ENCODE results near the gene SPDYE3.
A peak's percentile ranks its signal among the peaks of the same experiment; 100 is the strongest.
"Not testable (repeated sequence)": the region's sequence is repeated elsewhere in the genome, so short reads cannot be mapped to it uniquely, and the experiment has no call there.

SPDYE3 gene

DNA sequence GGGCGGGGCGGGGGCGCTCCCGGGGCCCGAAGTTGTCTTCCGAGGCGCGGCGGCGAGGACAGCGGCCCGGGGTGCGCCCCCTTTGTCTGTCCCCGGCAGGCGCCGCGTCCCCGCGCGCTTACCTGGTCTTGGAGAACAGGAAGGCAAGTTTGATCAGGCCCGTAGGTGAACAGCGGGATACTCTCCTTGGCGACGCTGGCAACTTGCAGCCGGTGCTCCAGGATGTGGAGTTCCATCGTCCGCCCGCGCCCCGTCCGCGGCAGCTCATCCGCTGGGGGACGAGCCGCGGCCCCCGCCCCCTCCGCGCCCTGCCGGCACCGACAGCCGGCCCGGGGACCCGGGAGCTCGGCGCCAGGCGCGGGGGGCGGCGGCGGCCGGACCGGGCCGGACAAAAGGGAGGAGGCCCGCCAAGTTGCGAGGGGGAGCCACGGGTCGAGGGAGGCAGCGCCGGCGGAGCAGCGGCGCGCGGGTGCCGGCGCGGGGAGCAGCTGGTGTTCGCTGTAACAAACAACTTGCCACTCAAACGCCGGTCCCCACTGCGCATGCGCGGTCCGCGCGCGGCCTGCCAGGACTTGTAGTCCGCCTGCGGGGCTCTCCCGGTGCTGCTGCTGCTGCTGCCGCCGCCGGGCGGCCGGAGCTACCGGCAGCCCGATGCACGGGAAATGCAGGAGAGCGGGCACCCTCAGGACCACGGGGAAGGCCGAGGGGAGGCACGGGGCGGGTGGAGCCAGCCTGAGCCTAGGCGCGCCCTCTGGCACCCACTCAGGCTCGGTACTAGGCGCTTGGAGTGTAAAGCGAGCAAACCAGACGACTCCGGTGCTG, 35.6 kb upstream of the SPDYE3 start:
- TF ChIP-seq, protein P1, sequence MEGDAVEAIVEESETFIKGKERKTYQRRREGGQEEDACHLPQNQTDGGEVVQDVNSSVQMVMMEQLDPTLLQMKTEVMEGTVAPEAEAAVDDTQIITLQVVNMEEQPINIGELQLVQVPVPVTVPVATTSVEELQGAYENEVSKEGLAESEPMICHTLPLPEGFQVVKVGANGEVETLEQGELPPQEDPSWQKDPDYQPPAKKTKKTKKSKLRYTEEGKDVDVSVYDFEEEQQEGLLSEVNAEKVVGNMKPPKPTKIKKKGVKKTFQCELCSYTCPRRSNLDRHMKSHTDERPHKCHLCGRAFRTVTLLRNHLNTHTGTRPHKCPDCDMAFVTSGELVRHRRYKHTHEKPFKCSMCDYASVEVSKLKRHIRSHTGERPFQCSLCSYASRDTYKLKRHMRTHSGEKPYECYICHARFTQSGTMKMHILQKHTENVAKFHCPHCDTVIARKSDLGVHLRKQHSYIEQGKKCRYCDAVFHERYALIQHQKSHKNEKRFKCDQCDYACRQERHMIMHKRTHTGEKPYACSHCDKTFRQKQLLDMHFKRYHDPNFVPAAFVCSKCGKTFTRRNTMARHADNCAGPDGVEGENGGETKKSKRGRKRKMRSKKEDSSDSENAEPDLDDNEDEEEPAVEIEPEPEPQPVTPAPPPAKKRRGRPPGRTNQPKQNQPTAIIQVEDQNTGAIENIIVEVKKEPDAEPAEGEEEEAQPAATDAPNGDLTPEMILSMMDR (IDR thresholded peaks at IDR 0.05; ENCODE audit: control insufficient read depth, extremely low read depth, insufficient read depth): peak; percentile 35; the same call in 1 of the 2 replicates
- H3K4me3 ChIP-seq (ENCODE audit: low read depth, low read length): peak overlapping the region; percentile 55

DNA sequence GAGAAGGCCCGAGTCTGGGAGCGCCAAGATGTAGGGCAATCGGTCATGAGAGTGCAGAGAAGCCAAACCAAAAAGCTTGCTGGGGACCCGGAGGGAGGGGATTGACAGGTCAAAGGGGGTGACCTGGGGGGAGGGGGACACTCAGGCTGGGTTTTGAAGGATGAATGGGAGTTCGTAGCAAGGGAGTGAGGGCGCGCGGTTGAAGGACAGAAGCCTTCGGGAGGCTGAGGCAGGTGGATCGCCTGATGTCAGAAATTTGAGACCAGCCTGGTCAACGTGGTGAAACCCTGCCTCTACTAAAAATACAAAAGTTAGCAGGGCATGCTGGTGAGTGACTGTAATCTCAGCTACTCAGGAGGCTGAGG, 35.0 kb upstream of the SPDYE3 start:
- H3K4me3 ChIP-seq (ENCODE audit: low read depth, low read length): peak overlapping the region; percentile 55
- DNase-seq (ENCODE audit: low read depth): not testable (repeated sequence)

More for the DNA sequence above, 35.6 kb upstream of the SPDYE3 start:
- DNase-seq (ENCODE audit: low read depth): peak; percentile 83

DNA sequence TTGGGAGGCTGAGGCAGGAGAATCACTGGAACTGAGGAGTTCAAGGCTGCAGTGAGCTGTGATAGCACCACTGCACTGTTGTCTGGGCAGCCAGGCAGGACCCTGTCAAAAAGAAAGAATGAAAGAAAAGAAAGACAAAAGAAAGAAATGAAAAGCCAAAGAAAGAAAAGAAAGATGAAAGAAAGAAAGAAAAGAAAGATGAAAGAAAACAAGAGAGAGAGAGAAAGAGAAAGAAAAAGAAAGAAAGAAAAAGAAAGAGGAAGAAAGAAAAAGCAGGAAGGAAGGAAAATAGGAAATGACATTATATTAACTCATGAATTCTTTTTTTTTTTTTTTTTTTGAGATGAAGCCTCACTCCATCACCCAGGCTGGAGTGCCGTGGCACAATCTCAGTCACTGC, 32.4 kb upstream of the SPDYE3 start:
- H3K4me3 ChIP-seq (ENCODE audit: low read depth, low read length): no peak overlapping the region
- DNase-seq (ENCODE audit: low read depth): no peak
- TF ChIP-seq, protein P1 (IDR thresholded peaks at IDR 0.05; ENCODE audit: control insufficient read depth, extremely low read depth, insufficient read depth): no peak

DNA sequence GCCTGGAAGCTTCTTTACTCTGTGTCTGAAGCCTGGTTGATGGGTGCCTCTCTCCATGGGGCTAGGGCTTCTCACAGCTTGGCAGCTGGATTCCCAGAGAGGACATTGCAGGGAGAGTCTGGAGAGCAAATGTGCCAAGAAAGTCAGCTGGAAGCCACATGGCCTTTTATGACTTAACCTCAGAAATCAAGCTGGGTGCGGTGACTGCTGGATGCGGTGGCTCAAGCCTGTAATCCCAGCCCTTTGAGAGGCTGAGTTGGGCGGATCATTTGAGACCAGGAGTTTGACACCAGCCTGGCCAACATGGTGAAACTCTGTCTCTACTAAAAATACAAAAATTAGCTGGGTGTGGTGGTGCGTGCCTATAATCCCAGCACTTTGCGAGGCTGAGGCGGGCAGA, 31.4 kb upstream of the SPDYE3 start:
- DNase-seq (ENCODE audit: low read depth); H3K4me3 ChIP-seq (ENCODE audit: low read depth, low read length): not testable (repeated sequence)

DNA sequence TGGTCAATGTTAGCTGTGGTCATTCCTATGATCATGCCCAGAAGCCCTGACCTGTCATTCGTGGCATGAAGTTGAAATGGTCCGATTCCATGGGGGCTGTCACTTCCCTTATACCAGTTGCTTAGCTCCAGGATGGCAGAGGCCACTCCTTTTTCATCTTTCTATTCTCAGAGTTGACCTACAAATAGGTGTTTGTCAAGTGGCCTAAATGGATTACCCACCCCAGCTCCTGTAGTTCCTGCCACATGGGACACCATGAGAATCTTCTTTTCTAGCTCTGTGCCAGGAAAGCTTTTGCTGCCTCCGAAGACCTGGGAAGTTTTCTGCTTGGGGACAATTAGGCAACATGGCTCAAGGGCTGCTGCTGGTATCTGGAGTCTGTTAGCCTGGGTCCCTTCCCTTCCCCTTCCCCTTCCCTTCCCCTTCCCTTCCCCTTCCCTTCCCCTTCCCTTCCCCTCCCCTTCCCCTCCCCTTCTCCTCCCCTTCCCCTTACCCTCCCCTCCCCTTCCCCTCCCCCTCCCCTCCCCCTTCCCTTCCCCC, 25.4 kb upstream of the SPDYE3 start:
- not testable (repeated sequence) for DNase-seq (ENCODE audit: low read depth); H3K4me3 ChIP-seq (ENCODE audit: low read depth, low read length)

DNA sequence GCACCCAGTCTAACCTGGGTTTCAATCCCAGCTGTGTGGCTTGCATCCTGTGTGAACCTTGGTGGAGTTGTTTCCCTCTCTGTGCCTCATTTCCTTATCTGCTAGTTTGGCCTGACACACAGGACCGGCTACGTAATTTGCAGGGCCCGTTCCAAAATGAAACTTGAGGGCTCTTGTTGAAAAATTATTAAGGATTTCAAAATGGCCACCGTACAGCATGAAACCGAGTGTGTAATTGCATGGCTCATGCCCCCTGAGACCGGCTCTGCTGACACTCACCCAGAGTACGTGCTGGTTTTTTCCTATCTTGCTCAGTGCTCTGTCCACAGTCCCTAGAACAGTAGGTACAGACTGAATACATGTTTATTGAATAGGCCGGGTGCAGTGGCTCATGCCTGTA, 24.4 kb upstream of the SPDYE3 start:
- not testable (repeated sequence) for DNase-seq (ENCODE audit: low read depth); H3K4me3 ChIP-seq (ENCODE audit: low read depth, low read length)

DNA sequence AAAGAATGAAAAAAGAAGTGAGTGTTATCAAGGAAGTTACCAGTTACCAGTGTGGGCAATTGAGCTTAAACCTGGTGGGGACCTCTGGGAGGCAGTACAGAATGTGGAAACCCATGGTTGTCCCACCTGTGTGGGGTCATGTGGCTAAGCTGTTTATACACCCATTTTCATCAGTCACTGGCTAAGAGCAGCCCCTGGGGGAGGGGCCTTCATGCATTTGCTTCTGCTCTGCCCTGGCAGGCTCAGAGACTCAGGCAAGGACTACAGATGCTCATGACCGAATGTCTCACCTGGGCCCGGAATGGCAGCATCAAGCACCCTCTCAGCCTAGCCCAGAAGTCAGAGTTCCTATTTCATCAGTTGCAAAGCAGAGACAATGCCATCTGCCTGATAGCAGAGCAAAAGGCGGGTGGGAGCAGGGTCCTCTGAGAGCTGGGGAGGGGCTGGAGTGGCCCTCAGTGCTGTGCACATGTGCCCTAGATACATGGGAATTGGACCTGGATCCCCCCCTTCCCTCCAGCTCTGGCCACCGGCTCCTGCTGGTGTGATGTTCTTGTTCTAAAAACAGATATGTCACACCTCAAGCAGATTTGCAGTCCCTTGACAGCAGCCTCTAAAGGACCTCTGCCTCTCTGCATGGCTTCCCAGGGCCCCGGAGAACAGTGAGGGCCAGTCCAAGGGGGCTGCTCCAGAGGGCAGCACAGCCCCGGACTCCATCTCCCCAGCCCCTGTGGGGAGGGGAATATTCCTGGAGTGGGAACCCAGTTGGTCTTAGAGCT, 20.1 kb upstream of the SPDYE3 start:
- not testable (repeated sequence) for DNase-seq (ENCODE audit: low read depth); H3K4me3 ChIP-seq (ENCODE audit: low read depth, low read length)

DNA sequence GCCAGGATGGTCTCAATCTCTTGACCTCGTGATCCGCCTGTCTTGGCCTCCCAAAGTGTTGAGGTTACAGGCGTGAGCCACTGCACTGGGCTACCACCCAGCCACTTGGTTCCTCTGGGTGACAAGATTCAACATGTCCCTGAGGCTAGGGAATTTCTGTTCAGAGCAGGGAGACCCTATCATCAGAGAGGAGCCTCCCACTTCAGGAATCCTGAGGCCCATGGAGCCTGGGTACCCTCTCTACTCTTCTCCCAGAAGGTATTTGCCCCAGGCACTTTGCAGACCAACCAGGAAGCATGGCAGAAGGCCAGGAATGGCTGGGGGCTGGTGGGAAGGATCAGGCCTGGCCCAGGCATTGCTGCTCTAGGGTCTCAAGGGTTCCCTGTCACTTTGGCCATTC, 19.2 kb upstream of the SPDYE3 start:
- H3K4me3 ChIP-seq (ENCODE audit: low read depth, low read length); DNase-seq (ENCODE audit: low read depth): not testable (repeated sequence)

DNA sequence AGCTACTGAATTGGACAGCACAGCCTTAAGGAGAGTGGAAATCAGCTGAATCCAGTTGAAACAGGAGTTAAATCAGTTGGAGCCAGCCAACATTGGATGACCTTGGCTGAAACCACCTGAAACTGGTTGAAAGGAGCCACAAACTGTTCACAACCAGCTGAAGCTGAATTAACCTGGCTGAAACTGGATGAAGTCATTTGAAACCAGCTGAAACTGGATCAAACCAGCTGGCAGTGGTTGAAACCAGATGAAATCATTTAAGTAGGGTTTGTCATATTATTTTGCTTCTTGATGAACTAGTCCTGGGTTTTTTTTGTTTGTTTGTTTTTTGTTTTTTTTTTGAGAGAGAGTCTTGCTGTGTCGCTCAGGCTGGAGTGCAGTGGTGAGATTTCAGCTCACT, 15.3 kb upstream of the SPDYE3 start:
- not testable (repeated sequence) for H3K4me3 ChIP-seq (ENCODE audit: low read depth, low read length); DNase-seq (ENCODE audit: low read depth)

DNA sequence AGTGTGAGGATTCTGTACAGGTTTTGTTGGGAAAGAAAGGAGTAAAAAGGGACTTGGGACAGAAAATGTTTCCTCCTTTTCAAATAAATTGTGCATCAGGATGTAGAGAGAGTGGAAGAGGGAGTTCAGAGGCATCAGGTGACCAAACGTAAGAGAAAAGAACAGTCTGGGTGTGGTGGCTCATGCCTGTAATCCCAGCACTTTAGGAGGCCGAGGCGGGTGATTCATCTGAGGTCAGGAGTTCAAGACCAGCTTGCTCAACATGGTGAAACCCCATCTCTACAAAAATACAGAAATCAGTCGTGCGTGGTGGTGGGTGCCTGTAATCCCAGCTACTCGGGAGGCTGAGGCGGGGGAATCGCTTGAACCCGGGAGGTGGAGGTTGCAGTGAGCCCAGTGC, 12.2 kb upstream of the SPDYE3 start:
- not testable (repeated sequence) for H3K4me3 ChIP-seq (ENCODE audit: low read depth, low read length)

DNA sequence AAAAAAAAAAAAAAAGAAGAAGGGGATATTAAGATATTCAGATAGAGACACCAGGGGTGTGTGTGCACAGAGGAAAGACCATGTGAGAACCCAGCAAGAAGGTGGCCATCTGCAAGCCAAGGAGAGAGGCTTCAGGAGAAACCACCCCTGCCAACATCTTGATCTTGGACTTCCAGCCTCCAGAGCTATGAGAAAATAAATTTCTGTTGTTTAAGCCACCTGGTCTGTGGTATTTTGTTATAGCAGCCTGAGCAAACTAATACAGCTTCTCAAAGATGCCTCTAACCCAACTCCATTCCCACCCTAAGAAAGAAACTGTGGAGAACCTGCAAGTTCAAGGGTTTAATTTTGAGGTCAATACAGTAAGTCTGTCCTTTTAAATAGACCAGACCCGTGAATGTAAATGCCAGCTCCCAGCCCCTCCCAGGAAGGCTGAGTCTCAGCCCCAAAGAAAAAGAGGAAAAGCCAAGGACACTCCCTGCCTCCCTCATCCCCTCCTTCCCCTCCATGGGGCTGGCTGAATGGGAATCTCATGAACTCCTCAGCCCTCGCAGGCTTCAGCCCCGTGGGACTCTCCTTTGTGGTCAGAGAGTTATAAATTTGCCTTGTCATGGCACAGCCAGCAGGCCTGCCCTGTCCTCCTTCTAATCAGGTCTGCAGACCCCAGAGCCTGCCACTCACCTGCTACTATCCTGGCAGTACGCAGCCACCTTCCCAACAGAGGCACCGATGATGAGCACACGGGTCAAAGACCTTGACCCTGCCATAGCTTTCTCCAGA, 9.5 kb upstream of the SPDYE3 start:
- H3K4me3 ChIP-seq (ENCODE audit: low read depth, low read length); DNase-seq (ENCODE audit: low read depth): not testable (repeated sequence)

More for the DNA sequence above, 12.2 kb upstream of the SPDYE3 start:
- not testable (repeated sequence) for DNase-seq (ENCODE audit: low read depth)

DNA sequence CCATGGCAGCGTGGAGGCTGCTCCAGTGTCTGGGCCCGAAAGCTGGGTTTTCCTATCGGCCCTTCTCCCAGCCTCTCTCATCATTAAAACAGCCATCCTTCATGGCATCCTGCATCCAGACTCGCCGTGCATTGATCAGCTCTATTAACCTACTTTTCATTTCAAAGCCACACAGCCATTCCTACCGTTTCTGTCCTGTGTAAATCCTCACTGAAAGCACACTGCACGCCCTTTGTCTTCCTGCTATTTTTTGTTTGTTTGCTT, 8.9 kb upstream of the SPDYE3 start:
- not testable (repeated sequence) for H3K4me3 ChIP-seq (ENCODE audit: low read depth, low read length); DNase-seq (ENCODE audit: low read depth)

DNA sequence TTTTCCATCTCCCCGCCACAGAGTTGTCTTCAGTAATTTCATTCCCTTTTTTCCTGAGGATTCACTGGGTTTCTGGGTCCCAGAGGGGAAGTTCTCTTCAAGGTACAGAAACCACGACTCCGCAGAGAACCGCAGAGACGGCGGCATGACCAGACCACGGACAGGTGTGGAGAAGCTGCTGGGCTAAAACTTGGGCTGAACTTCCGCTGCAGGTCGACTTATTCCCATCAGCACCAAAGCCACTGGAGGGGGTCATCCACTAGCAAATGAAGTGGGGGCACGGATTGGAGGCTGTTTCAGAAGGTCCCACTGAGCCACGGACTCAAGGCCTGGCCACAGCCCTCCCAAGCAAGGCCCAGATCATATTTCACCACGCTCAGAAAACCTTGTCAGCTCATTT, 3.0 kb upstream of the SPDYE3 start:
- DNase-seq (ENCODE audit: low read depth): not testable (repeated sequence)

DNA sequence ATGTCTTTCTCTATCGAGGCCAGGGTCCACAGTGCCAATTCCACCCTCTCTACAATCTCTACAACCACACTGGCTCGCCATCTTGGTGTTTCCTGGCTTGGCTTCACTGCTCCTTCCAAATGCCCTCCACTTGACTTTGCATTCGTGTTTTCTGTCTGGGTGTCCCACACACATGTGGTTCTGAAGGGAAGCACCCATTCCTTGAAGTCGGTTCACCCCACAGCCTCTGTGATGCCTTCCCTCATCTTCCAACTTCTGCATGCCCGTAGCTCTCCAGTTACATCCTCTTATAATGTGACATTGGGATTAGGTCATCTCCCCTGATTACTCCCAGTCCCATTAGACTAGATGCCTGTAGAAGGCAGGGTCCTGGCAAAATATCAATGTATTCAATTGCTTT, 10.8 kb downstream of the SPDYE3 start:
- not testable (repeated sequence) for H3K4me3 ChIP-seq (ENCODE audit: low read depth, low read length)

More for the DNA sequence above, 3.0 kb upstream of the SPDYE3 start:
- H3K4me3 ChIP-seq (ENCODE audit: low read depth, low read length): not testable (repeated sequence)

DNA sequence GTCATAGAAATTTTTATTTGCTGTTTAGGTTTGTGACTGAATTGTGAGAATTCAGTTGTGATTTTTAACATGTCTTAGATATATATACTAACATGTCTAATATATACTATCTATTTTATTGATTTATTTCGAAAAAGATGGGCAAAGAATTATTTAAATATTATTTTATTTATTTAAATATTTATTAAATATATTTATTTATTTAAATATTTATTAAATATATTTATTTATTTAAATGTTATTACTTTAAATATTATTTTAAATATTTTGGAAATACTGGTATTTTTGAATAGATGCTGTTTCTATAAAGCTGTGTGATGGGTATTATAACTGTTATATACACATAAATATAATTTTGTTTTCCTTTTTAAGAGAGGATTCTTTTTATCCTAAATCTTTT, 14.1 kb downstream of the SPDYE3 start:
- not testable (repeated sequence) for H3K4me3 ChIP-seq (ENCODE audit: low read depth, low read length); DNase-seq (ENCODE audit: low read depth)

More for the DNA sequence above, 10.8 kb downstream of the SPDYE3 start:
- DNase-seq (ENCODE audit: low read depth): not testable (repeated sequence)

DNA sequence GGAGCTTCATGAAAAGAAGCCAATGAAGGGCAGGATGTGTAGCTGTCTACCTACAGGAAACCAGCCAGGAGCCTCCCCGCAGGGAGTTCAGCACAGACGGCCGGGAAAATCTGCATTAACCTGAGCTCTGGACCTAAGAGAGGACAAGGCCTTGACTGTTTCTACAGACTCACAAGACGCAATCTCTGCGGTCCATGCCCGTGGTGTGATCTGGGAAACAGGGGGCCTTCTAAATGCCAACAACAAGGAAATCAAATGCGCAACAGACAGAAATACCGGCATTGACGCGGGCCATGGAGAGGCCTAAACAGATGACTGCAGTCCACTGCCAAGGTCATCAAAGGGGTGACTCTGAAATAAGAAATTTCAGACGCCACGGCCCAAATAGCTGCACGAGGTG, 16.7 kb downstream of the SPDYE3 start:
- H3K4me3 ChIP-seq (ENCODE audit: low read depth, low read length): not testable (repeated sequence)

More for the DNA sequence above, 16.7 kb downstream of the SPDYE3 start:
- DNase-seq (ENCODE audit: low read depth): not testable (repeated sequence)

Measured in LNCaP clone FGC (cell line).